Adrenal gland (tissue), 5 donors: ENCODE data around the gene VPS37D.

Experiments
- POLR2A ChIP-seq, 2 donors: fragments of 450-650 bp; IDR thresholded peaks; one replicate each; pipeline ENCODE4 v1.6.1; 2017; ENCODE audit warnings: antibody characterized with exemption in 2 of 2, mild to moderate bottlenecking in 2 of 2, moderate library complexity in 1 of 2
- TF ChIP-seq, protein P1 (sequence below), 6 experiments: fragments of 450-650 bp in 4 of 6; fragments of 200-600 bp in 2 of 6; sonication (generic) in 1 of 6; IDR thresholded peaks; 1 replicate in 5 of 6; 2 replicates in 1 of 6; pipeline versions ENCODE4 v1.5.1 to v1.8.0; 2016 to 2021; ENCODE audit warnings: antibody characterized with exemption in 6 of 6, mild to moderate bottlenecking in 2 of 6, moderate library complexity in 1 of 6
- donor health status: DM: no; HTN: no; CAD: no.

- TF ChIP-seq, protein P1, sequence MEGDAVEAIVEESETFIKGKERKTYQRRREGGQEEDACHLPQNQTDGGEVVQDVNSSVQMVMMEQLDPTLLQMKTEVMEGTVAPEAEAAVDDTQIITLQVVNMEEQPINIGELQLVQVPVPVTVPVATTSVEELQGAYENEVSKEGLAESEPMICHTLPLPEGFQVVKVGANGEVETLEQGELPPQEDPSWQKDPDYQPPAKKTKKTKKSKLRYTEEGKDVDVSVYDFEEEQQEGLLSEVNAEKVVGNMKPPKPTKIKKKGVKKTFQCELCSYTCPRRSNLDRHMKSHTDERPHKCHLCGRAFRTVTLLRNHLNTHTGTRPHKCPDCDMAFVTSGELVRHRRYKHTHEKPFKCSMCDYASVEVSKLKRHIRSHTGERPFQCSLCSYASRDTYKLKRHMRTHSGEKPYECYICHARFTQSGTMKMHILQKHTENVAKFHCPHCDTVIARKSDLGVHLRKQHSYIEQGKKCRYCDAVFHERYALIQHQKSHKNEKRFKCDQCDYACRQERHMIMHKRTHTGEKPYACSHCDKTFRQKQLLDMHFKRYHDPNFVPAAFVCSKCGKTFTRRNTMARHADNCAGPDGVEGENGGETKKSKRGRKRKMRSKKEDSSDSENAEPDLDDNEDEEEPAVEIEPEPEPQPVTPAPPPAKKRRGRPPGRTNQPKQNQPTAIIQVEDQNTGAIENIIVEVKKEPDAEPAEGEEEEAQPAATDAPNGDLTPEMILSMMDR (IDR thresholded peaks at IDR 0.05) = no peak
- TF ChIP-seq POLR2A (IDR thresholded peaks at IDR 0.05) = no peak
Measured at GRCh38 chr7:73618538-73618937, 49.1 kb upstream of the VPS37D start.
